HepG2 (cell line): ENCODE data around the gene DNAJC7. TPM values are rescaled to one million over a fixed set of nuclear protein-coding genes. Genes with fewer than 3 reads are reported as not detected.

ENCODE experiments used
- MAFG ChIP-seq: sonication (generic); formaldehyde crosslinking; IDR thresholded peaks from 2 replicates; pipeline ENCODE4 v1.5.1; 2020; ENCODE audit warnings: mild to moderate bottlenecking, missing genetic modification reagents
- SNRNP70 ChIP-seq: fragments of 200-400 bp; formaldehyde crosslinking; IDR thresholded peaks from 2 replicates; pipeline ENCODE4 v1.6.1; 2017; ENCODE audit warnings: mild to moderate bottlenecking, low read depth, low read length, moderate library complexity
- ZFP1 ChIP-seq: IDR thresholded peaks from 2 replicates; pipeline ENCODE4 v1.6.1; 2016
- ZNF296 ChIP-seq: sonication (generic); formaldehyde crosslinking; conservative IDR thresholded peaks from 2 replicates; pipeline ENCODE4 v1.5.0; 2020; ENCODE audit warnings: mild to moderate bottlenecking, missing genetic modification reagents
- ZNF761 ChIP-seq: sonication (generic); formaldehyde crosslinking; conservative IDR thresholded peaks from 2 replicates; pipeline ENCODE4 v1.4.0; 2020; ENCODE audit warnings: mild to moderate bottlenecking, missing genetic modification reagents
- ZSCAN30 ChIP-seq: sonication (generic); formaldehyde crosslinking; IDR thresholded peaks from 2 replicates; pipeline ENCODE4 v1.5.0; 2020; ENCODE audit warnings: mild to moderate bottlenecking, missing genetic modification reagents
- polyA plus RNA-seq, 8 experiments: library from polyadenylated mRNA; depleted of rRNA in 3 of 8; stranded (reverse) in 7 of 8; unstranded in 1 of 8; fragments of >200 nt; fragmentation: Illumina TruSeq in 4 of 8; extraction: Trizol in 4 of 8; gene quantifications; 2 replicates each; pipeline versions ENCODE4 v1.2.1 to v1.2.3, GENCODE V29; 2011 to 2016; ENCODE audit warnings: low read depth in 4 of 8, missing spikeins in 1 of 8, mixed read lengths in 1 of 8; ENCODE audit not compliant: insufficient read depth in 1 of 8
- total RNA-seq, 5 experiments: library from RNA; depleted of rRNA; stranded (reverse); fragments of >200 nt; fragmentation: Illumina TruSeq; extraction: Trizol; gene quantifications; 2 replicates each; pipeline ENCODE4 v1.2.3, GENCODE V29; 2016; ENCODE audit warnings: low read depth in 1 of 5
- TF ChIP-seq, protein P1 (sequence below): sonication (generic); formaldehyde crosslinking; IDR thresholded peaks from 2 replicates; pipeline ENCODE4 v1.9.0; 2021; ENCODE audit warnings: missing genetic modification reagents, borderline replicate concordance
- TF ChIP-seq, protein P2 (sequence below): sonication (generic); formaldehyde crosslinking; IDR thresholded peaks from 2 replicates; pipeline ENCODE4 v1.8.1; 2023; ENCODE audit warnings: mild to moderate bottlenecking, missing genetic modification reagents, borderline replicate concordance
- TF ChIP-seq, protein P3 (sequence below): sonication (generic); formaldehyde crosslinking; IDR thresholded peaks from 2 replicates; pipeline ENCODE4 v1.4.0; 2020; ENCODE audit warnings: missing genetic modification reagents, borderline replicate concordance
- TF ChIP-seq, protein P4 (sequence below): sonication (generic); formaldehyde crosslinking; IDR thresholded peaks from 2 replicates; pipeline ENCODE4 v1.4.0; 2020; ENCODE audit warnings: missing genetic modification reagents
- TF ChIP-seq, protein P5 (sequence below): sonication (generic); formaldehyde crosslinking; IDR thresholded peaks from 2 replicates; pipeline ENCODE4; 2020; ENCODE audit warnings: missing genetic modification reagents, mild to moderate bottlenecking, borderline replicate concordance
- TF ChIP-seq, protein P6 (sequence below): sonication (generic); formaldehyde crosslinking; IDR thresholded peaks from one replicate; pipeline ENCODE4 v1.5.1; 2020; ENCODE audit warnings: mild to moderate bottlenecking, missing genetic modification reagents; ENCODE audit errors: not compliant biosample characterization

Gene DNAJC7
- total and polyA plus RNA-seq, 2 of the 13 experiments (the other 11 are each of a cell fraction or from before 2014, with no cell fraction given), result 47.7 to 132 TPM

DNA sequence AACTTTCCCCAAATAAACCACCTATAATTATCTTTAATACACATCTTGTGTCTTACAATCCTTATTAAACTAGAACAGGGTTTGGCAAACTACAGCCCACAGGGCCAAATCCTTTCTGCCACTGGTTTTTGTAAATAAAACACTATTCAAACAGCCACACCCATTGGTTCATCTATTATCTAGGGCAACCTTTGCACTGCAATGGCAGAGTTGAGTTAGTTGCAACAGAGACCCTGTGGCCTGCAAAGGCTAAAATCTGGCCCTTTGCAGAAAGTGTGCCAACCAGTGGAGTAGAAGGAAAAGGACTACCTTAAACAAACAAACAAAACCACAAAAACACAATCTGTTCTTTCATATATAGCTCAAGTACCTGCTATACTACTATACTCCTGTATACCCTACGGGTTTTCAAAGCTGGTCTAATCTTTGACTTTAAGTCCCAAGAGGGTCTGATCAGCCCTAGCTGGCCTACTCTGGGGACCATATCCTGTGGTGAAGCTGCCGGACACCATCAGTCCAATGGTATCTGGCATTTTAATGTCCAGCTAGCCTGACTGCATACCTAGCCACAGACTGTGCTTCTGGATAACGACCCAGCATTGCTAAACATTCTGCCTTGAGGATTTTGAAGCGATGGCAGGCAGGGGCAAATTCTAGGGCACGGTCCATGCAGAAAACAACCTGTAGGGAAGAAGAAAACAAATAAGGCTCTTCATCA, 27.4 kb downstream of the DNAJC7 start (continued):
- TF ChIP-seq, protein P1, sequence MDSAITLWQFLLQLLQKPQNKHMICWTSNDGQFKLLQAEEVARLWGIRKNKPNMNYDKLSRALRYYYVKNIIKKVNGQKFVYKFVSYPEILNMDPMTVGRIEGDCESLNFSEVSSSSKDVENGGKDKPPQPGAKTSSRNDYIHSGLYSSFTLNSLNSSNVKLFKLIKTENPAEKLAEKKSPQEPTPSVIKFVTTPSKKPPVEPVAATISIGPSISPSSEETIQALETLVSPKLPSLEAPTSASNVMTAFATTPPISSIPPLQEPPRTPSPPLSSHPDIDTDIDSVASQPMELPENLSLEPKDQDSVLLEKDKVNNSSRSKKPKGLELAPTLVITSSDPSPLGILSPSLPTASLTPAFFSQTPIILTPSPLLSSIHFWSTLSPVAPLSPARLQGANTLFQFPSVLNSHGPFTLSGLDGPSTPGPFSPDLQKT (CRISPR knock-in tag), result no peak
- TF ChIP-seq, protein P2, sequence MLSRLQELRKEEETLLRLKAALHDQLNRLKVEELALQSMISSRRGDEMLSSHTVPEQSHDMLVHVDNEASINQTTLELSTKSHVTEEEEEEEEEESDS (CRISPR knock-in tag), result no peak
- TF ChIP-seq ZNF761 (CRISPR knock-in tag) (no peak), SNRNP70 (no peak), ZFP1 (no peak), MAFG (CRISPR knock-in tag) (no peak), ZSCAN30 (no peak), ZNF296 (CRISPR knock-in tag) (no peak)
- TF ChIP-seq, protein P3, sequence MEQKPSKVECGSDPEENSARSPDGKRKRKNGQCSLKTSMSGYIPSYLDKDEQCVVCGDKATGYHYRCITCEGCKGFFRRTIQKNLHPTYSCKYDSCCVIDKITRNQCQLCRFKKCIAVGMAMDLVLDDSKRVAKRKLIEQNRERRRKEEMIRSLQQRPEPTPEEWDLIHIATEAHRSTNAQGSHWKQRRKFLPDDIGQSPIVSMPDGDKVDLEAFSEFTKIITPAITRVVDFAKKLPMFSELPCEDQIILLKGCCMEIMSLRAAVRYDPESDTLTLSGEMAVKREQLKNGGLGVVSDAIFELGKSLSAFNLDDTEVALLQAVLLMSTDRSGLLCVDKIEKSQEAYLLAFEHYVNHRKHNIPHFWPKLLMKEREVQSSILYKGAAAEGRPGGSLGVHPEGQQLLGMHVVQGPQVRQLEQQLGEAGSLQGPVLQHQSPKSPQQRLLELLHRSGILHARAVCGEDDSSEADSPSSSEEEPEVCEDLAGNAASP, result peak; percentile 53; the same call in 1 of the 2 replicates
- TF ChIP-seq, protein P4, sequence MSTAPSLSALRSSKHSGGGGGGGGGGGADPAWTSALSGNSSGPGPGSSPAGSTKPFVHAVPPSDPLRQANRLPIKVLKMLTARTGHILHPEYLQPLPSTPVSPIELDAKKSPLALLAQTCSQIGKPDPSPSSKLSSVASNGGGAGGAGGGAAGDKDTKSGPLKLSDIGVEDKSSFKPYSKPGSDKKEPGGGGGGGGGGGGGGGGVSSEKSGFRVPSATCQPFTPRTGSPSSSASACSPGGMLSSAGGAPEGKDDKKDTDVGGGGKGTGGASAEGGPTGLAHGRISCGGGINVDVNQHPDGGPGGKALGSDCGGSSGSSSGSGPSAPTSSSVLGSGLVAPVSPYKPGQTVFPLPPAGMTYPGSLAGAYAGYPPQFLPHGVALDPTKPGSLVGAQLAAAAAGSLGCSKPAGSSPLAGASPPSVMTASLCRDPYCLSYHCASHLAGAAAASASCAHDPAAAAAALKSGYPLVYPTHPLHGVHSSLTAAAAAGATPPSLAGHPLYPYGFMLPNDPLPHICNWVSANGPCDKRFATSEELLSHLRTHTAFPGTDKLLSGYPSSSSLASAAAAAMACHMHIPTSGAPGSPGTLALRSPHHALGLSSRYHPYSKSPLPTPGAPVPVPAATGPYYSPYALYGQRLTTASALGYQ (CRISPR knock-in tag), result no peak
- TF ChIP-seq, protein P5, sequence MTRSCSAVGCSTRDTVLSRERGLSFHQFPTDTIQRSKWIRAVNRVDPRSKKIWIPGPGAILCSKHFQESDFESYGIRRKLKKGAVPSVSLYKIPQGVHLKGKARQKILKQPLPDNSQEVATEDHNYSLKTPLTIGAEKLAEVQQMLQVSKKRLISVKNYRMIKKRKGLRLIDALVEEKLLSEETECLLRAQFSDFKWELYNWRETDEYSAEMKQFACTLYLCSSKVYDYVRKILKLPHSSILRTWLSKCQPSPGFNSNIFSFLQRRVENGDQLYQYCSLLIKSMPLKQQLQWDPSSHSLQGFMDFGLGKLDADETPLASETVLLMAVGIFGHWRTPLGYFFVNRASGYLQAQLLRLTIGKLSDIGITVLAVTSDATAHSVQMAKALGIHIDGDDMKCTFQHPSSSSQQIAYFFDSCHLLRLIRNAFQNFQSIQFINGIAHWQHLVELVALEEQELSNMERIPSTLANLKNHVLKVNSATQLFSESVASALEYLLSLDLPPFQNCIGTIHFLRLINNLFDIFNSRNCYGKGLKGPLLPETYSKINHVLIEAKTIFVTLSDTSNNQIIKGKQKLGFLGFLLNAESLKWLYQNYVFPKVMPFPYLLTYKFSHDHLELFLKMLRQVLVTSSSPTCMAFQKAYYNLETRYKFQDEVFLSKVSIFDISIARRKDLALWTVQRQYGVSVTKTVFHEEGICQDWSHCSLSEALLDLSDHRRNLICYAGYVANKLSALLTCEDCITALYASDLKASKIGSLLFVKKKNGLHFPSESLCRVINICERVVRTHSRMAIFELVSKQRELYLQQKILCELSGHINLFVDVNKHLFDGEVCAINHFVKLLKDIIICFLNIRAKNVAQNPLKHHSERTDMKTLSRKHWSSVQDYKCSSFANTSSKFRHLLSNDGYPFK (CRISPR knock-in tag), result no peak
- TF ChIP-seq, protein P6, sequence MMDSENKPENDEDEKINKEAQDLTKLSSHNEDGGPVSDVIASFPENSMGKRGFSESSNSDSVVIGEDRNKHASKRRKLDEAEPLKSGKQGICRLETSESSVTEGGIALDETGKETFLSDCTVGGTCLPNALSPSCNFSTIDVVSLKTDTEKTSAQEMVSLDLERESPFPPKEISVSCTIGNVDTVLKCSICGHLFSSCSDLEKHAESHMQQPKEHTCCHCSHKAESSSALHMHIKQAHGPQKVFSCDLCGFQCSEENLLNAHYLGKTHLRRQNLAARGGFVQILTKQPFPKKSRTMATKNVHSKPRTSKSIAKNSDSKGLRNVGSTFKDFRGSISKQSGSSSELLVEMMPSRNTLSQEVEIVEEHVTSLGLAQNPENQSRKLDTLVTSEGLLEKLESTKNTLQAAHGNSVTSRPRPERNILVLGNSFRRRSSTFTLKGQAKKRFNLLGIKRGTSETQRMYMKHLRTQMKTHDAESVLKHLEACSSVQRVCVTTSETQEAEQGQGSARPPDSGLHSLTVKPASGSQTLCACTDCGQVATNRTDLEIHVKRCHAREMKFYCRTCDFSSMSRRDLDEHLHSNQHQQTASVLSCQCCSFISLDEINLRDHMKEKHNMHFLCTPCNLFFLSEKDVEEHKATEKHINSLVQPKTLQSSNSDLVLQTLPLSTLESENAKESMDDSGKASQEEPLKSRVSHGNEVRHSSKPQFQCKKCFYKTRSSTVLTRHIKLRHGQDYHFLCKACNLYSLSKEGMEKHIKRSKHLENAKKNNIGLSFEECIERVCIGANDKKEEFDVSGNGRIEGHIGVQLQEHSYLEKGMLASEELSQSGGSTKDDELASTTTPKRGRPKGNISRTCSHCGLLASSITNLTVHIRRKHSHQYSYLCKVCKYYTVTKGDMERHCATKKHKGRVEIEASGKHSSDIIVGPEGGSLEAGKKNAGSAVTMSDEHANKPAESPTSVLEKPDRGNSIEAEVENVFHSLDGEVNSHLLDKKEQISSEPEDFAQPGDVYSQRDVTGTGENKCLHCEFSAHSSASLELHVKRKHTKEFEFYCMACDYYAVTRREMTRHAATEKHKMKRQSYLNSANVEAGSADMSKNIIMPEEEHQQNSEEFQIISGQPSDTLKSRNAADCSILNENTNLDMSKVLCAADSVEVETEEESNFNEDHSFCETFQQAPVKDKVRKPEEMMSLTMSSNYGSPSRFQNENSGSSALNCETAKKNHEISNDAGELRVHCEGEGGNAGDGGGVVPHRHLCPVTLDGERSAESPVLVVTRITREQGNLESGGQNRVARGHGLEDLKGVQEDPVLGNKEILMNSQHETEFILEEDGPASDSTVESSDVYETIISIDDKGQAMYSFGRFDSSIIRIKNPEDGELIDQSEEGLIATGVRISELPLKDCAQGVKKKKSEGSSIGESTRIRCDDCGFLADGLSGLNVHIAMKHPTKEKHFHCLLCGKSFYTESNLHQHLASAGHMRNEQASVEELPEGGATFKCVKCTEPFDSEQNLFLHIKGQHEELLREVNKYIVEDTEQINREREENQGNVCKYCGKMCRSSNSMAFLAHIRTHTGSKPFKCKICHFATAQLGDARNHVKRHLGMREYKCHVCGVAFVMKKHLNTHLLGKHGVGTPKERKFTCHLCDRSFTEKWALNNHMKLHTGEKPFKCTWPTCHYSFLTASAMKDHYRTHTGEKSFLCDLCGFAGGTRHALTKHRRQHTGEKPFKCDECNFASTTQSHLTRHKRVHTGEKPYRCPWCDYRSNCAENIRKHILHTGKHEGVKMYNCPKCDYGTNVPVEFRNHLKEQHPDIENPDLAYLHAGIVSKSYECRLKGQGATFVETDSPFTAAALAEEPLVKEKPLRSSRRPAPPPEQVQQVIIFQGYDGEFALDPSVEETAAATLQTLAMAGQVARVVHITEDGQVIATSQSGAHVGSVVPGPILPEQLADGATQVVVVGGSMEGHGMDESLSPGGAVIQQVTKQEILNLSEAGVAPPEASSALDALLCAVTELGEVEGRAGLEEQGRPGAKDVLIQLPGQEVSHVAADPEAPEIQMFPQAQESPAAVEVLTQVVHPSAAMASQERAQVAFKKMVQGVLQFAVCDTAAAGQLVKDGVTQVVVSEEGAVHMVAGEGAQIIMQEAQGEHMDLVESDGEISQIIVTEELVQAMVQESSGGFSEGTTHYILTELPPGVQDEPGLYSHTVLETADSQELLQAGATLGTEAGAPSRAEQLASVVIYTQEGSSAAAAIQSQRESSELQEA (CRISPR knock-in tag), result no peak
